ENCODE results near the gene PTPN5. TPM values are rescaled to one million over a fixed set of nuclear protein-coding genes. Genes with fewer than 3 reads are reported as not detected.

The PTPN5 gene
- polyA plus RNA-seq, 3 donors: not detected

DNA sequence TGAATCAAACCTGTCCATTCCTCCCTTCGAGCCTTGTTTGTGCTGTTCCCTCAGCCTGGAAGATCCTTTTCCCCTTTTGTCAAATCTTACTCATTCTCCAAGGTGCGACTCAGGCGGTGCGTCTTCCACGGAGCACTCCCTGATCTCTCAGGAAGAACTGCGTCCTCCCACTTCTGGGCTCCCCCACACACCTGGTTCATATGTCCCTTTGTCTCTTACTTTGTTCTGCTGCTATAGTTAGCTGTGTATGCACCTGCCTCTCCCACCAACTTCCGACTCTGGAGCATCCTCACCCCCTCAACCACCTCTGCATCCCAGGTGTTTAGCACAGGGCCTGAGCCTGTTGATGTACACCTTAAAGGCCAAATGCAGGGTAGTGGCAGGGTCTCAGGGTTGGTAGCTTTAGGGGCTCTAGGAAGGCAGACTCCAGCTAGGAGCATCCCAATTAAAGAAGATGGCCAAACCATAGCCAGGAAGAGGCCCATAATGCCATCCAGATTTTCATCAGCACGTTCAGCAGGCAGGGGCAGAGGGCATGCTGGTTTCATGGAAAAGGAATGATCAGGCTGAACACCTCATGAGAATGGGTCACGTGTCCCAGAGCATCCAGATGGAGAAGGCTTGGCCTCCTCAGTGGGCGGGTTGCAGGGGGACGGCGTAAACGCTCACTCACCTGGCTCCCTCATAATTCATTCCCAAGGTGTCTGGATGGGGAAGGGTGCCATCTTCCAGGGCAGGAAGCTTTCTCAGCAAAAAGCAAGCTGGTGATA lies 20.1 kb downstream of the PTPN5 start:
- TF ChIP-seq, protein P1, sequence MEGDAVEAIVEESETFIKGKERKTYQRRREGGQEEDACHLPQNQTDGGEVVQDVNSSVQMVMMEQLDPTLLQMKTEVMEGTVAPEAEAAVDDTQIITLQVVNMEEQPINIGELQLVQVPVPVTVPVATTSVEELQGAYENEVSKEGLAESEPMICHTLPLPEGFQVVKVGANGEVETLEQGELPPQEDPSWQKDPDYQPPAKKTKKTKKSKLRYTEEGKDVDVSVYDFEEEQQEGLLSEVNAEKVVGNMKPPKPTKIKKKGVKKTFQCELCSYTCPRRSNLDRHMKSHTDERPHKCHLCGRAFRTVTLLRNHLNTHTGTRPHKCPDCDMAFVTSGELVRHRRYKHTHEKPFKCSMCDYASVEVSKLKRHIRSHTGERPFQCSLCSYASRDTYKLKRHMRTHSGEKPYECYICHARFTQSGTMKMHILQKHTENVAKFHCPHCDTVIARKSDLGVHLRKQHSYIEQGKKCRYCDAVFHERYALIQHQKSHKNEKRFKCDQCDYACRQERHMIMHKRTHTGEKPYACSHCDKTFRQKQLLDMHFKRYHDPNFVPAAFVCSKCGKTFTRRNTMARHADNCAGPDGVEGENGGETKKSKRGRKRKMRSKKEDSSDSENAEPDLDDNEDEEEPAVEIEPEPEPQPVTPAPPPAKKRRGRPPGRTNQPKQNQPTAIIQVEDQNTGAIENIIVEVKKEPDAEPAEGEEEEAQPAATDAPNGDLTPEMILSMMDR (IDR thresholded peaks at IDR 0.05): no peak
- DNase-seq: no peak
- peaks cover 6 to 10% of the 10 kb centered on the region in 2 donors for H3K4me1 ChIP-seq (ENCODE audit: control insufficient read depth in 1 of 2, insufficient read depth in 2 of 2, low read length in 2 of 2)
- Mint-ChIP-seq H3K4me3 (no peak overlapping the region), H3K27ac (peak overlapping the region in 1 of 7 donors; percentile 15), H3K4me1 (peaks cover 13% of the 10 kb centered on the region), H3K9me3 (peaks cover 0 to 2% (median 0%) of the 10 kb centered on the region in 7 donors), H3K36me3 (no peaks in the 10 kb centered on the region), H3K27me3 (ENCODE audit: low read depth in 3 of 3) (peaks cover 0 to 4% (median 3%) of the 10 kb centered on the region in 3 donors)
- H3K4me3 ChIP-seq (replicated peaks in 1 of 3; ENCODE audit: low read depth in 2 of 3, low read length in 3 of 3): no peak overlapping the region
- no peak overlapping the region for H3K9ac ChIP-seq (ENCODE audit: insufficient read depth, low read length, poor library complexity, severe bottlenecking)
- no peak overlapping the region for H2AFZ ChIP-seq (ENCODE audit: insufficient read depth, low read depth, low read length, poor library complexity, severe bottlenecking)
- intact Hi-C loops (cut with micrococcal nuclease): loop anchor here in 1 of 2 donors (10.0 kb wide), 1 partner anchor 1207 kb away; no protein-coding TSS in a partner anchor
- H3K27ac ChIP-seq (ENCODE audit: low read depth in 1 of 2, low read length in 2 of 2): no peak overlapping the region
- H3K79me2 ChIP-seq (ENCODE audit: insufficient read depth, low read length): no peaks in the 10 kb centered on the region
- H3K9me3 ChIP-seq (replicated peaks in 1 of 2; ENCODE audit: control insufficient read depth in 1 of 2, insufficient read depth in 1 of 2, low read length in 2 of 2): no peaks in the 10 kb centered on the region
- H3K27me3 ChIP-seq (ENCODE audit: control insufficient read depth in 2 of 2, insufficient read depth in 2 of 2, low read length in 2 of 2): no peaks in the 10 kb centered on the region
- 72% methylated on average over 7 of the region's 13 CpGs for WGBS (ENCODE audit: insufficient coverage)
- no peaks in the 10 kb centered on the region for H3K36me3 ChIP-seq (replicated peaks in 1 of 2; ENCODE audit: control insufficient read depth in 1 of 2, insufficient read depth in 2 of 2, low read length in 2 of 2)
- no peaks in the 10 kb centered on the region for H4K20me1 ChIP-seq (ENCODE audit: insufficient read depth, low read length)
- no peak overlapping the region for H3K4me2 ChIP-seq (replicated peaks; ENCODE audit: extremely low read depth, low read length, poor library complexity, severe bottlenecking)

DNA sequence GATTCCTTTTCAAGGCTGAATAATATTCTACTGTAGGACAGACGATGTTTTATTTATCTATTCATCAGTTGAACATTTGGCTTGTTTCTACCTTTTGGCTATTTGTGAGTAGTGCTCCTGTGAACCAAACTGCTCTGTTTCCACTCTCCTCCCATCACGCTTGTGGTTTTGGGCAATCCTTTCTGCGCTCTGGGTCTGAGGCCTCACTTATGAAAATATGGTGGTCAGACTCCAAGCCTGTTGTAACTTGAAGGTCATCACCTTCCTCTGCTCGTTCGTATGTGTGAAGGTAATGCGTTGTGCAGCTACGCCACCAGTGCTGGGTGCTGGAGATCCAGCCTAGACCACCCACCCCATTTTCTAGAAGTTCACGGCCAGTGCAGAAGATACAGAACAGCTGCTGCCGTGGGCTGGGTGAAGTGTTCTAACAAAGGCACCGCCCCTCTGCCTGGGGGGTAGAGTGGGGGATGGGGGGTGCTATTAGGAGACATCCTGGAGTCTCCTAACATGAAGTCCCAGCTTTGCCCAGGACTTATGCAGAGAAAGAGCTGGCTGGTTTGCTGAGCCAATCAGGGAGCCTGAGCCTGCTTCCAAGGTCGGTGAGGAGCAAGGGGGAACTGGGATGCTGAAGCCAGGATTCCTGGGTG lies 21.0 kb downstream of the PTPN5 start:
- H3K9me3 Mint-ChIP-seq: peaks cover 0 to 2% (median 0%) of the 10 kb centered on the region in 7 donors
- H3K27me3 Mint-ChIP-seq (ENCODE audit: low read depth in 3 of 3): peaks cover 0 to 4% (median 3%) of the 10 kb centered on the region in 3 donors
- Histone ChIP-seq H3K27ac (ENCODE audit: low read depth in 1 of 2, low read length in 2 of 2) (no peak overlapping the region), H3K4me3 (replicated peaks in 1 of 3; ENCODE audit: low read depth in 2 of 3, low read length in 3 of 3) (no peak overlapping the region), H3K9ac (ENCODE audit: insufficient read depth, low read length, poor library complexity, severe bottlenecking) (no peak overlapping the region), H3K27me3 (ENCODE audit: control insufficient read depth in 2 of 2, insufficient read depth in 2 of 2, low read length in 2 of 2) (no peaks in the 10 kb centered on the region), H2AFZ (ENCODE audit: insufficient read depth, low read depth, low read length, poor library complexity, severe bottlenecking) (no peak overlapping the region), H3K79me2 (ENCODE audit: insufficient read depth, low read length) (no peaks in the 10 kb centered on the region), H4K20me1 (ENCODE audit: insufficient read depth, low read length) (no peaks in the 10 kb centered on the region), H3K4me1 (ENCODE audit: control insufficient read depth in 1 of 2, insufficient read depth in 2 of 2, low read length in 2 of 2) (peaks cover 6 to 10% of the 10 kb centered on the region in 2 donors), H3K36me3 (replicated peaks in 1 of 2; ENCODE audit: control insufficient read depth in 1 of 2, insufficient read depth in 2 of 2, low read length in 2 of 2) (no peaks in the 10 kb centered on the region), H3K9me3 (replicated peaks in 1 of 2; ENCODE audit: control insufficient read depth in 1 of 2, insufficient read depth in 1 of 2, low read length in 2 of 2) (no peaks in the 10 kb centered on the region), H3K4me2 (replicated peaks; ENCODE audit: extremely low read depth, low read length, poor library complexity, severe bottlenecking) (no peak overlapping the region)
- peaks cover 13% of the 10 kb centered on the region for H3K4me1 Mint-ChIP-seq
- WGBS (ENCODE audit: insufficient coverage): 80% methylated on average over 4 of the region's 11 CpGs
- DNase-seq: no peak
- H3K36me3 Mint-ChIP-seq: no peaks in the 10 kb centered on the region
- intact Hi-C loops (cut with micrococcal nuclease): loop anchor here in 1 of 2 donors (10.0 kb wide), 1 partner anchor 1206 kb away; no protein-coding TSS in a partner anchor
- TF ChIP-seq, protein P1 (IDR thresholded peaks at IDR 0.05): no peak
- H3K27ac Mint-ChIP-seq: no peak overlapping the region
- no peak overlapping the region for H3K4me3 Mint-ChIP-seq
